ENCODE measurements around the gene CELF4.

CELF4 gene

DNA sequence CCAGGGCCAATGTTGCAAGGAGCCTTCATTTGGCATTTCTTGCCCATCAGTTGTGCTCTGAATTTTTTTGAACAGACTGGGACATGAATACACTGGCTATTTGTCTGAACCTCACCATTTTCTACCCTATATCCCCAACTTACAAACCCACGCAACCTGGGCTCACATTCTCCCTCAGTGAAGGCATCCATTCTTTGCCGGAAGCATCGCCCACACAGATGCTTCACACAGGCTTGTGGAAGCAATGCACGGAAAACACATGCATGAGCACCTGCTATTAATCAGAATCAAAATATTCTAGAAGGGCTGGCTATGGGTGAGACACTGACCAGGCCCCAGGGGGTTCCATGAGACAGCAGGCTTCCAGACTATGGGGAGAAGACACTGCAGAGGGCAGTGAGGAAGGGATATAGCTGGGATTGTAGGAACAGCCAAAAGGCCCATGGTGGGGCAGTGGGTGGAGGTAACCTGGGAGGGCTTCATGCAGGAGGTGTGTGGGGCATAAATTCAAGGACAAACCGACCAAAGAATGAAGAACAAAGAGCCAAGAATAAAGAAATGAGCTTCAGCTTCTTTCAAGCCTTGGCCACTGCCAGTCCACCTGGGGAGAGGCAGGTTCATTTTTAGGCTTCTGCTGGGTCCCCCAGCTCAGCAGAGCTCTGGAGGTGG lies 261.5 kb downstream of the CELF4 start:
- no peak for TF ChIP-seq POU2F2 (IDR thresholded peaks at IDR 0.05; ENCODE audit: low read depth, low read length)
- no peak for TF ChIP-seq TAF1 (IDR thresholded peaks at IDR 0.05; ENCODE audit: low read depth, low read length)
- TF ChIP-seq PAX5 (IDR thresholded peaks at IDR 0.05; ENCODE audit: insufficient read depth, low read length, severe bottlenecking): no peak
- no peak for TF ChIP-seq POLR2AphosphoS5 (IDR thresholded peaks at IDR 0.05; ENCODE audit: low read depth, low read length)
- TF ChIP-seq POLR2A (IDR thresholded peaks at IDR 0.05; ENCODE audit: low read depth, low read length): no peak
- no peak for TF ChIP-seq SPI1 (IDR thresholded peaks at IDR 0.05; ENCODE audit: low read depth, low read length)
- DNase-seq (ENCODE audit: insufficient read length, low spot score) (no peak), FAIRE-seq (no peak)

DNA sequence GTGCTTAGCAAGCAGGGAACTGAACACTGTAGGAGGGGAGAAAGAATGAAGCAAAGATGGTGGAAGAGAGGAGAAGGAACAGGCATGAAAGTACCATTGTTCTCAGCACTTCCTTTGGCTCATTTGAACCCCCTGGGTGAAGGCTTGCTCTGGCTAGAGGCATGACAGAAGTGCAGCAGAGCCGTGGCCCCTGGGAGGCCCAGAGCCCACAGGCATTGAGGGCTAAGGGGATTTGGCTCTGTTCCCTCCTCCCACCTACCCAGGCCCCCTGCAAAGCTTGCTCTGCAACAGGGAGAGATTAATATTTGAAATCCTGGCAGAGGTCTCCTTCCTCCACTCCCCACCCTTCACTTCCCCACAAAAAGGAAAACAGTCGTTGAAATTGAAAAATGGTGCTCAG lies 262.6 kb downstream of the CELF4 start:
- FAIRE-seq: no peak
- DNase-seq (ENCODE audit: insufficient read length, low spot score): no peak
- no peak for TF ChIP-seq PAX5 (IDR thresholded peaks at IDR 0.05; ENCODE audit: insufficient read depth, low read length, severe bottlenecking)
- TF ChIP-seq POLR2A (IDR thresholded peaks at IDR 0.05; ENCODE audit: low read depth, low read length): no peak
- no peak for TF ChIP-seq POU2F2 (IDR thresholded peaks at IDR 0.05; ENCODE audit: low read depth, low read length)
- no peak for TF ChIP-seq POLR2AphosphoS5 (IDR thresholded peaks at IDR 0.05; ENCODE audit: low read depth, low read length)
- no peak for TF ChIP-seq SPI1 (IDR thresholded peaks at IDR 0.05; ENCODE audit: low read depth, low read length)
- no peak for TF ChIP-seq TAF1 (IDR thresholded peaks at IDR 0.05; ENCODE audit: low read depth, low read length)

DNA sequence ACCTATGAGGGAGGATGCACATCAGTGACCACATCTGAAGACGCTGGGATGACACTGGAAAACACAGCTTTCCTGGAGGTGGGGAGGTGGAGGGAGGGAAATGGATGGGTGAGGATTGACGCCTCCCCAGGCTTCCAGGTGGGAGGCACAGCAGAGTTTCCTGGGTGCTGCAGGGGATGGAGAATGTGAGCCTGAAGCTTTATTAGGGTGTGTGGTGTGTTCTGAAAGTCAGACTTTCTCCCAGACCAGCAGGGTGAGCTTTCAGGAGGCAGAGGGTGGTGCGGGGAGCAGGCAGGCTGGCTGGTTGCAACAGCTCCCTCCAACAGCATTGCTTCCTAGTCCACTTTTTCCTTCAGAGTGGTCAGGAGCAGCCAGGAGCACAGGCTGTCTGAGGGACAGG lies 263.1 kb downstream of the CELF4 start:
- FAIRE-seq (no peak), DNase-seq (ENCODE audit: insufficient read length, low spot score) (no peak)
- TF ChIP-seq POLR2A (IDR thresholded peaks at IDR 0.05; ENCODE audit: low read depth, low read length) (no peak), PAX5 (IDR thresholded peaks at IDR 0.05; ENCODE audit: insufficient read depth, low read length, severe bottlenecking) (no peak), TAF1 (IDR thresholded peaks at IDR 0.05; ENCODE audit: low read depth, low read length) (no peak), POLR2AphosphoS5 (IDR thresholded peaks at IDR 0.05; ENCODE audit: low read depth, low read length) (no peak), SPI1 (IDR thresholded peaks at IDR 0.05; ENCODE audit: low read depth, low read length) (no peak), POU2F2 (IDR thresholded peaks at IDR 0.05; ENCODE audit: low read depth, low read length) (no peak)

DNA sequence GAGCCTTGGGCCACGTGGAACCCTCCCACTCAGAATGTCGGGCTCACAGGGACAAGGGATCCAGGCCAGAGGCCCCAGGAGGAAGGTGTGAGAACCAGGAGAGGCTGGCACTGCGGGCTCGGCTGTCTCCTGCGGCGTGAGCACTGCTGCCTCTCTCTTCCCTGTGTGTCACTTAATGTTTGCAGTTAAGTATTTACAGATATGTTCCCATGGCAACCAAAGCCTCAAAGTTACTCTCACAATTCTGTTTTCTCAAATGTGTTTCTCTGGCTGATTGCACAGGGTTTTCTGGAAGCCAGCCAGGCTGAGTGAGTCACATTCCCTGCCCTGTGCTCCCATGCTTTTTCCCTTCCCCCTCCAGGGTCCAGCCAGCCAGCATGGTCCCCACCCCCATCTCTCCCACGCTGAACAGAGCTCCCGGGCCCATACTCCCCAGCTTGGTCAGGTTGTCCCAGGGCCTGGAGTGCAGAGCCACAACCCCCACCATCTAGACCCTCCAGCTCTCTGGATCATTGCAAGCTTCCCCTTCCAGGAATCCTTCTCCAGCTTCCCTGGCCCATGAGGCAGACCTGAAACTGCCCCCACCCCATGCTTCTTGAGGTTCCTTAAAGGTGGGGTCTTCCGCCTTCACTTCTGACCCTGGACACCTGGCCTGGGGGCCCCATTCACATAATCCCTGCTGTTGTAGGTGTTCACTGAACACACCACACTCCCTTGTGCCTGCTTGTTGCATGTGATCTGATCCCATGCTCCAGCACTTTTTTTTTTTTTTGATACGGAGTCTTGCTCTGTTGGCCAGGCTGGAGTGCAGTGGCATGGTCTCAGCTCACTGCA lies 265.9 kb downstream of the CELF4 start:
- no peak for DNase-seq (ENCODE audit: insufficient read length, low spot score)
- FAIRE-seq: no peak

DNA sequence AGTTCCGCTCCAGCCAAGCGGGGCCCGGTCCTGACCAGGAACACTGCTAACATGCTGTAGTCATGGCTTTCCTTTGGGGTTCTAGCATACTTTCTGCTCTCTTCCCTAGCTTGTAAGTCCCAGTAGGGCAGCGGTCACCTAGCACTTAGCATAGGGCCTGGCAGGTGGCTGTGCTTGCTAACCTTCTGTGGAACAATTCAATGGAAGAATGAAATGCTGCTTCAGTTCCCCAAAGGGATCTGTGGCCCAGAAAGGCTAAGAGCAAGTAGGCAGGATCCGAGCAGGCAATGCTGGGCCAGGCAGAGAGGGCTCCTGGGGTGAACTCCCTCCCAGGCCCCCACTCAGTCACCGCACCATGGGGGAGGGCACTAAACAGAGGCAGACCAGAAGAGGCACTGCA lies 266.8 kb downstream of the CELF4 start:
- FAIRE-seq: no peak
- DNase-seq (ENCODE audit: insufficient read length, low spot score): no peak
- TF ChIP-seq TAF1 (IDR thresholded peaks at IDR 0.05; ENCODE audit: low read depth, low read length) (no peak), POLR2AphosphoS5 (IDR thresholded peaks at IDR 0.05; ENCODE audit: low read depth, low read length) (no peak), SPI1 (IDR thresholded peaks at IDR 0.05; ENCODE audit: low read depth, low read length) (no peak), POU2F2 (IDR thresholded peaks at IDR 0.05; ENCODE audit: low read depth, low read length) (no peak), POLR2A (IDR thresholded peaks at IDR 0.05; ENCODE audit: low read depth, low read length) (no peak), PAX5 (IDR thresholded peaks at IDR 0.05; ENCODE audit: insufficient read depth, low read length, severe bottlenecking) (no peak)

More for the DNA sequence above, 265.9 kb downstream of the CELF4 start:
- no peak for TF ChIP-seq SPI1 (IDR thresholded peaks at IDR 0.05; ENCODE audit: low read depth, low read length)
- no peak for TF ChIP-seq POLR2A (IDR thresholded peaks at IDR 0.05; ENCODE audit: low read depth, low read length)
- TF ChIP-seq TAF1 (IDR thresholded peaks at IDR 0.05; ENCODE audit: low read depth, low read length): no peak
- TF ChIP-seq PAX5 (IDR thresholded peaks at IDR 0.05; ENCODE audit: insufficient read depth, low read length, severe bottlenecking): no peak
- TF ChIP-seq POU2F2 (IDR thresholded peaks at IDR 0.05; ENCODE audit: low read depth, low read length): no peak
- TF ChIP-seq POLR2AphosphoS5 (IDR thresholded peaks at IDR 0.05; ENCODE audit: low read depth, low read length): no peak

DNA sequence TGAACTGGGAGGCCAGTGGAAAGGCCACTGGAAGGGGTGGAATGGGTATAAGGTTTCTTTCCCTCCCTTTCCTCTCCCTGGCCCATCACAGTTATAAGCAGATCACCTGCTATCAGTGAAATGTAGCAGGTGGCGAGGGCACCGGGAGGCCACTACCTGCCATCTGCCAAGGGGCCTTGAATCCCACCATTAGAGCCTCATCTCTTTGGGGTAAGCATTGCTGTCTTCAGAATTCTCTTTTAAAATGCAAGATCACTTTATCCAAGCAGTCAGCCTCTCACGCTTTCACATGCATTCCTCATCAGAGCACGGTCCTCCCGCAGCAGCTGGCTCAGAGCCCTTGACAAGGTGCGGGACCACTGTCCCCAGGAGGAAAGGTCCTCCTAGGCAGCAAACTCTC lies 268.5 kb downstream of the CELF4 start:
- DNase-seq (ENCODE audit: insufficient read length, low spot score): no peak
- TF ChIP-seq PAX5 (IDR thresholded peaks at IDR 0.05; ENCODE audit: insufficient read depth, low read length, severe bottlenecking): no peak
- no peak for TF ChIP-seq POLR2A (IDR thresholded peaks at IDR 0.05; ENCODE audit: low read depth, low read length)
- TF ChIP-seq POLR2AphosphoS5 (IDR thresholded peaks at IDR 0.05; ENCODE audit: low read depth, low read length): no peak
- TF ChIP-seq POU2F2 (IDR thresholded peaks at IDR 0.05; ENCODE audit: low read depth, low read length): no peak
- no peak for TF ChIP-seq SPI1 (IDR thresholded peaks at IDR 0.05; ENCODE audit: low read depth, low read length)
- TF ChIP-seq TAF1 (IDR thresholded peaks at IDR 0.05; ENCODE audit: low read depth, low read length): no peak
- FAIRE-seq: no peak

DNA sequence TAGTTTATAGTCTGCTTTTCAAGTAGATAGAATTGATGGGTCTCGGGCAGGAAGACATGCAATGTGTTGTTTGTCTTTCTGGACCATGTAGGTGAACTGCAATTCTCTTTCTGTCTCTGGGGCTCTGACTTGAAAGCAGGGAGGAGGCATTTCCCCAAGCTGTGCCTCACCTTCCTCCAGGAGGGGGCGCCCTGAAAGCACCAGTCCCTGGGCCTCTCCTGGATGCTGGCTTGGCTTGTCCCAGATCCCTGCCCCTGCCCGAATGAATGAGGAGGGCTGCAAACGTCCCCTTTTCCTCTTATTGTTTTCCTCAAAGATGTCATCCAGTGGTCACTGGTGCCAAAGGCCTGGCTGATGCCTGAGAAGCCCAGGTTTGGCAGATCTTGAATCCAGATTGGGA lies 270.6 kb downstream of the CELF4 start:
- DNase-seq (ENCODE audit: insufficient read length, low spot score) (no peak), FAIRE-seq (no peak)
- no peak for TF ChIP-seq POLR2AphosphoS5 (IDR thresholded peaks at IDR 0.05; ENCODE audit: low read depth, low read length)
- TF ChIP-seq POU2F2 (IDR thresholded peaks at IDR 0.05; ENCODE audit: low read depth, low read length): no peak
- no peak for TF ChIP-seq SPI1 (IDR thresholded peaks at IDR 0.05; ENCODE audit: low read depth, low read length)
- no peak for TF ChIP-seq PAX5 (IDR thresholded peaks at IDR 0.05; ENCODE audit: insufficient read depth, low read length, severe bottlenecking)
- TF ChIP-seq POLR2A (IDR thresholded peaks at IDR 0.05; ENCODE audit: low read depth, low read length): no peak
- no peak for TF ChIP-seq TAF1 (IDR thresholded peaks at IDR 0.05; ENCODE audit: low read depth, low read length)

DNA sequence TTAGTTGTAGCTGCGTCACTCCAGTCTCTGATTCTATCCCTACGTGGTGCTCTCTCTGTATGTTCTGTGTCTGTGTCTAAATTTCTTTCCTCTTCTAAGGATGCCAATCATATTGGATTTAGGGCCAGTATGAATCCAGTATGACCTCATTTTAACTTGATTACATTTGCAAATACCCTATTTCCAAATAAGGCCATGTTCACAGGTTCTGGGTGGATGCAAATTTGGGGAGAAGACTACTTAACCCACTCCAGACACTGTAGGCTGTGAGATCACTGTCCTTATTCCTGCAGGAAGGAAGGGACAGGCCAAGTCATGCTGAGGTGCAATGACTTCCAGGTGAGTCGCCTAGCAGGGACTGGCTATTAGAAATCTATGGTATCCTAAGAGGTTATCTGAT lies 272.2 kb downstream of the CELF4 start:
- no peak for FAIRE-seq
- TF ChIP-seq PAX5 (IDR thresholded peaks at IDR 0.05; ENCODE audit: insufficient read depth, low read length, severe bottlenecking) (no peak), TAF1 (IDR thresholded peaks at IDR 0.05; ENCODE audit: low read depth, low read length) (no peak), POLR2AphosphoS5 (IDR thresholded peaks at IDR 0.05; ENCODE audit: low read depth, low read length) (no peak), POLR2A (IDR thresholded peaks at IDR 0.05; ENCODE audit: low read depth, low read length) (no peak), SPI1 (IDR thresholded peaks at IDR 0.05; ENCODE audit: low read depth, low read length) (no peak), POU2F2 (IDR thresholded peaks at IDR 0.05; ENCODE audit: low read depth, low read length) (no peak)
- DNase-seq (ENCODE audit: insufficient read length, low spot score): no peak

DNA sequence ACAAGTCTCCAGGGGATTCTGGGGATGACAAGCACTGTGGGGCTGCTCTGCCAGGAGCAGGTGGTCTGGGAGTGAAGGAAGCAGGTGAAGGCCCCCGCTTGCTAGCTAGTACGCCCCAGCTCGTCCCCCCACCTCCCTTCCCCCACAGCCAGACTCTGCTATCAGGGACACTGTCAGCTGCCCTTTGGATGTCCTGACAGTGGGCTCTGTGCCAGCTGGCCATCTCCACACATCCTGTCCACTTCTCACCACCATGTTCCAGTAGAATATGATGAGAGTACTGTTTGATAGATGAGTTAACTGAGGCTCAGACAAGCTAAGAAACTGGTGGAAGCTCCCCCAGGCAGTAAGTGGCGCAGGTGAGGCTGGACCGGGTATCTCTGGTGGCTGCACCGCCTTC lies 276.2 kb downstream of the CELF4 start:
- FAIRE-seq (no peak), DNase-seq (ENCODE audit: insufficient read length, low spot score) (no peak)
- no peak for TF ChIP-seq POLR2A (IDR thresholded peaks at IDR 0.05; ENCODE audit: low read depth, low read length)
- TF ChIP-seq PAX5 (IDR thresholded peaks at IDR 0.05; ENCODE audit: insufficient read depth, low read length, severe bottlenecking): no peak
- TF ChIP-seq TAF1 (IDR thresholded peaks at IDR 0.05; ENCODE audit: low read depth, low read length): no peak
- TF ChIP-seq POLR2AphosphoS5 (IDR thresholded peaks at IDR 0.05; ENCODE audit: low read depth, low read length): no peak
- no peak for TF ChIP-seq SPI1 (IDR thresholded peaks at IDR 0.05; ENCODE audit: low read depth, low read length)
- no peak for TF ChIP-seq POU2F2 (IDR thresholded peaks at IDR 0.05; ENCODE audit: low read depth, low read length)

Data from GM12891 (cell line).